NT2/D1 (cell line): ENCODE measurements around the gene MAP1LC3B.

Experiments used
- SUZ12 ChIP-seq: IDR thresholded peaks from 2 replicates; pipeline ENCODE4 v1.6.1; 2011; ENCODE audit not compliant: insufficient read length, insufficient read depth; ENCODE audit errors: extremely low read depth
- YY1 ChIP-seq: IDR thresholded peaks from 2 replicates; pipeline ENCODE4 v1.6.1; 2011; ENCODE audit not compliant: insufficient read length, insufficient read depth

DNA sequence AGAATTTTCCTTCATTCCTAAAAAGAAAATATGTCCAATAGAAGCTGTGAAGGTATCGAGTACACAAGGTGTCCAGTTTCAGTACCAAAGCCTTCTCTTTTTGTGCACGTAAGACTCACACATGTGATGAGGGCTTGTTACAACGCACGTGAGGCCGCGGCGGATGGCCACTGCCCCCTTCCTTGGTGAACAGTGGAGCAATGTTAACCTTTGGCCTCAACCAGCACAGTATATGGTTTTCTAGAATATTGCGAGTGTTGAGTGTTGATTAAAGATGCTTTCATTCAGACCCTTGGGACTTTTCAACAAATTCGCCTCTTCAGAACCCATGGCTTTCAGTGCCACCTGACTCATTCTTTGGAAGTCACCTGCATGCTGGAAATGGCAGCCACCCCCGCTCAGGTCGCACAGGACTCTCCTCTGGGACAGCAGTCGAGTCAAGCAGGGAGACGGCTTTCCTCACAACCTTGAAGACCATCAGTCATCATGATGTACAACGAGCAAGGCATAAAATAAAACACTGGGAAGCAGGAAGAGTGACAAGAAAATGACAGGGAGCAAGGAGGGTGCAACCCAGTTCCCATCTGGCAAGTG is 14.5 kb downstream of the MAP1LC3B start:
- TF ChIP-seq SUZ12 (no peak), YY1 (no peak)
